Thoracic aorta (tissue), 2 donors: ENCODE measurements around the gene APBA3. TPM values are rescaled to one million over a fixed set of nuclear protein-coding genes. Genes with fewer than 3 reads are reported as not detected.
A peak's percentile ranks its signal among the peaks of the same experiment; 100 is the strongest.

Source experiments
- ATAC-seq: fragments of 150-250 bp; one replicate; pipeline ENCODE4 v1.8.0; 2017; ENCODE audit warnings: low read depth; ENCODE audit not compliant: insufficient number of reproducible peaks, low FRiP score
- DNase-seq: peaks from one replicate; pipeline ENCODE4 v3.0.0-alpha.2; 2020; ENCODE audit warnings: low spot score
- H3K27ac ChIP-seq, 2 donors: fragments of 200-600 bp; sonication (generic); 1 replicate in 1 of 2; 2 replicates in 1 of 2; pipeline ENCODE4 v1.5.1; 2016; ENCODE audit warnings: mild to moderate bottlenecking in 2 of 2, moderate library complexity in 2 of 2
- H3K27me3 ChIP-seq: fragments of 200-600 bp; sonication (generic); replicated peaks from 2 replicates; pipeline ENCODE4 v1.6.0; 2016; ENCODE audit warnings: mild to moderate bottlenecking; ENCODE audit not compliant: insufficient read depth
- H3K36me3 ChIP-seq: fragments of 200-600 bp; sonication (generic); one replicate; pipeline ENCODE4 v1.5.1; 2016
- H3K4me1 ChIP-seq, 2 donors: fragments of 200-600 bp; sonication (generic); 1 replicate in 1 of 2; 2 replicates in 1 of 2; pipeline versions ENCODE4 v1.5.1 to v1.6.0; 2016; ENCODE audit warnings: low read depth in 2 of 2, mild to moderate bottlenecking in 1 of 2; ENCODE audit not compliant: control insufficient read depth in 1 of 2
- H3K4me3 ChIP-seq: fragments of 200-600 bp; sonication (generic); 2 replicates; pipeline ENCODE4 v1.5.1; 2016; ENCODE audit warnings: mild to moderate bottlenecking
- H3K9me3 ChIP-seq: fragments of 200-600 bp; sonication (generic); 2 replicates; pipeline ENCODE4 v1.5.1; 2016
- CTCF ChIP-seq: fragments of 200-600 bp; sonication (generic); IDR thresholded peaks from one replicate; pipeline ENCODE4 v1.5.1; 2019; ENCODE audit warnings: antibody characterized with exemption
- total RNA-seq, 2 donors: library from RNA; depleted of rRNA; stranded (reverse); fragments of >200 nt; gene quantifications; one replicate each; pipeline versions ENCODE4 v1.1.0 to v1.2.3, GENCODE V29; 2016

Gene APBA3
- total RNA-seq, 2 donors from 2014 or later = 17.4 to 26.8 TPM

GRCh38 chr19:3785938-3786824 lies 24.7 kb upstream of the APBA3 start, which contains the start of gene MATK:
Gene MATK (minus strand): TSS chr19:3786381. CDS start chr19:3785135, 1,246 bp downstream.
- H3K4me1 ChIP-seq = no peaks in the 10 kb centered on the region
- peaks cover 18% of the 10 kb centered on the region for H3K9me3 ChIP-seq
- no peak within 1 kb of the TSS for H3K27ac ChIP-seq
- peak within 1 kb of the TSS; percentile 50 for H3K4me3 ChIP-seq
- H3K36me3 ChIP-seq = no peaks in the 10 kb centered on the region
- no peaks in the 10 kb centered on the region for H3K27me3 ChIP-seq
- ATAC-seq = no peak
- no peak for TF ChIP-seq CTCF
- DNase-seq = no peak

GRCh38 chr19:3785451-3785937 lies 24.0 kb upstream of the APBA3 start:
- Histone ChIP-seq H3K27ac (no peak overlapping the region), H3K36me3 (no peaks in the 10 kb centered on the region), H3K9me3 (peaks cover 16% of the 10 kb centered on the region), H3K27me3 (no peaks in the 10 kb centered on the region), H3K4me1 (no peaks in the 10 kb centered on the region), H3K4me3 (peak overlapping the region; percentile 50)
- DNase-seq = no peak
- TF ChIP-seq CTCF = no peak
- no peak for ATAC-seq

- Histone ChIP-seq H3K4me3 (peak overlapping the region; percentile 50), H3K27me3 (no peaks in the 10 kb centered on the region), H3K27ac (no peak overlapping the region), H3K9me3 (peaks cover 16% of the 10 kb centered on the region), H3K4me1 (no peaks in the 10 kb centered on the region), H3K36me3 (no peaks in the 10 kb centered on the region)
- ATAC-seq (no peak), DNase-seq (no peak)
- no peak for TF ChIP-seq CTCF
Observed at GRCh38 chr19:3784607-3785450, 23.3 kb upstream of the APBA3 start.

- no peak overlapping the region for H3K4me3 ChIP-seq
- no peaks in the 10 kb centered on the region for H3K4me1 ChIP-seq
- no peaks in the 10 kb centered on the region for H3K27me3 ChIP-seq
- peaks cover 16% of the 10 kb centered on the region for H3K9me3 ChIP-seq
- DNase-seq (no peak), ATAC-seq (no peak)
- no peak for TF ChIP-seq CTCF
- no peak overlapping the region for H3K27ac ChIP-seq
- H3K36me3 ChIP-seq = no peaks in the 10 kb centered on the region
Observed at GRCh38 chr19:3783660-3784584, 22.4 kb upstream of the APBA3 start.
